ENCODE data around the gene ALDH1L2. TPM values are rescaled to one million over a fixed set of nuclear protein-coding genes. Genes with fewer than 3 reads are reported as not detected.

Gene ALDH1L2
- total RNA-seq, 6 donors from 2014 or later = 1.2 to 11.6 (median 2.9) TPM

DNA sequence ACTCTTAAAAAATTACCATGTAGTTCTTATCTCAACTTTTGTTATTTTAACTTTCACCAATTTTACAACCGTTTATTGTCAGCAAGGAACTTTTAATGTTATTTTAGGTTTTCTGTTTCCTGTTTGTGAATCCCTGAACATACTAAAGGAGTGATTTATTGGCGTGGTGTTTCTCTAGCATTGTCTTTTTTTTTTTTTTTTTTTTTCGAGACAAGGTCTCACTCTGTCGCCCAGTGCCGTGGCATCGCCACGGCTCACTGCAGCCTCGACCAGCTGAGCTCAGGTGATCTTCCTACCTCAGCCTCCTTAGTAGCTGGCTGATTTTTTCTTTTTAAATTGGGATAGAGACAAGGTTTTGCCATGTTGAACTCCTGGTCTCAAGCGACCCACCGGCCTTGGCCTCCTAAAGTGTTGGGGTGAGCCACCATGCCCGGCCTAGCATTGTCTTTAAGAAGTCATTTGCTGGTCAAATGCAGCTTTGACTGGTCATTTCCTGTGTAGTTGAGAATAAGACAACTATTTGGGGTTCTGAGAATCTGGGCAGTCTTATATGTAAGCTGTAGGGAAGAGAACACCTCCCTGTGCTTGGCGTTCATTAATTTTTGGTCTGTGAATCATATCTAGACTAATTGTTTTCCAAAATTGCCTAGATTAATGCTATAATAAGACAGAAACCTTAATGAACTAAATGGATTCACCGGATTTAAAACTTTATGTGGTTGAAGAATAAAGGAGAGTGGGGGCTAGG lies 25.4 kb upstream of the ALDH1L2 start:
- ATAC-seq (ENCODE audit: low FRiP score in 2 of 2) = no peak
- TF ChIP-seq EP300 (IDR thresholded peaks at IDR 0.05) (no peak), CTCF (IDR thresholded peaks at IDR 0.05) (no peak), POLR2AphosphoS5 (IDR thresholded peaks at IDR 0.05) (no peak), POLR2A (IDR thresholded peaks at IDR 0.05) (no peak)
- DNase-seq = peak in 1 of 2 donors; percentile 34

DNA sequence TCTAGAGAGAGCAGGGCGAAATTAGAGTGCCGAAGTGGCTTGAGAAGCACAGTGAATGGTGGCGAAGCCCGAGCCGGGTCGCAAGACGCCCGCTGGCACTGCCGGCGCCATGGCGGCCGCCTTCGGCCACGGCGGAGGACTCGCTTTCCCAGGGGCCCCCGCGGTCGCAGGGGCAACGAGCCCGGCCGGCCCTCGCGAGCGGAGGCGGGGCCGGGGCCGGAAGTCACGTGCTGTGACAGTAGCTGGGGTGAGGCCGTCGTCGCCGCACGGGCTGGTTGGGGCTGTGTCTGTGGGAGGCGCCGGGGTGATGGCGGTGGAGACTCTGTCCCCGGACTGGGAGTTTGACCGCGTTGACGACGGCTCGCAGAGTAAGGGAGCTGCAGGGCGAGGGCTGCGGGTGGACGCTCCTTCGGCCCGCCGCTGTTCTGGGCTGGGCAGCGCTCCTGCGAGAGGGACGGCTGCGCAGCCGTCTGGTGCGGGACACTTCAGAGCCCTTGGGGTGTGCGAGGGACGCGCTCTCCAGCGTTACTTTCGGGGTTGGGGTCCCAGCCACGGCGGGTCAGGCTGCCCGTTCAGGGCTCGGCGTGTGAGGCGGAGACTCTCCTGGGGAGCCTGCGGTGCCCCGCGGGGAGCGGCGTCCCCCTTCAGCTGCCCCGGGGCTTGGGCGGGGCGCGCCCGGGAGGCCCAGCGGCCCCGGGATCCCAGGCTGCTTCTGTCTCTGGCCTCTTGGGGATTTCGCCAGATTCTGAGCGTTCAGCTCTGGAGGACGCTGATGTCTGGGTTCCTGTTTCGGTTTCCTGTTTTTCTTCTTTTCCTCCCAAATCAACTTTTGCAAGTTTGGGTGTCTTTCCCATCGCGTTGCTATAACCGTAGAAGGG lies 23.5 kb upstream of the ALDH1L2 start, which contains the start of gene WASHC4:
Gene WASHC4, plus strand, starts transcription at position 238 of the 878 bp plus-strand sequence. Its CDS starts 70 bp downstream, at position 308.
- H3K4me3 ChIP-seq = peak within 1 kb of the TSS; percentile 86 to 97 (median 88)
- peak; percentile 97 to 99 for TF ChIP-seq POLR2AphosphoS5 (IDR thresholded peaks at IDR 0.05)
- peak in 1 of 4 donors; percentile 76 for TF ChIP-seq EP300 (IDR thresholded peaks at IDR 0.05)
- TF ChIP-seq CTCF (IDR thresholded peaks at IDR 0.05) = peak in 4 of 6 experiments; percentile 6 to 46 (median 30)
- TF ChIP-seq POLR2A (IDR thresholded peaks at IDR 0.05) = peak in 3 of 4 donors; percentile 94 to 99 (median 96)
- peak; percentile 96 to 99 for DNase-seq
- no peaks in the 10 kb centered on the region for H3K27me3 ChIP-seq
- H3K9me3 ChIP-seq = no peaks in the 10 kb centered on the region
- WGBS, 2 donors = 0% methylated on average over 28 to 44 of the region's 85 CpGs
- peak; percentile 99 to 100 for ATAC-seq (ENCODE audit: low FRiP score in 2 of 2)
- peaks cover 26 to 45% (median 29%) of the 10 kb centered on the region in 4 donors for H3K4me1 ChIP-seq
- peaks cover 0 to 13% (median 3%) of the 10 kb centered on the region in 4 donors for H3K36me3 ChIP-seq
- peak within 1 kb of the TSS; percentile 95 to 98 (median 98) for H3K27ac ChIP-seq

More for the DNA sequence above, 25.4 kb upstream of the ALDH1L2 start:
- peaks cover 0 to 21% (median 3%) of the 10 kb centered on the region in 4 donors for H3K36me3 ChIP-seq
- H3K9me3 ChIP-seq = no peaks in the 10 kb centered on the region
- H3K4me1 ChIP-seq = peaks cover 26 to 50% (median 31%) of the 10 kb centered on the region in 4 donors
- peak overlapping the region in 3 of 4 donors; percentile 86 to 97 (median 88) for H3K4me3 ChIP-seq
- WGBS, 2 donors = 33 to 40% methylated on average over 13 of the region's 13 CpGs
- H3K27me3 ChIP-seq = no peaks in the 10 kb centered on the region
- peak overlapping the region; percentile 6 to 97 (median 62) for H3K27ac ChIP-seq

DNA sequence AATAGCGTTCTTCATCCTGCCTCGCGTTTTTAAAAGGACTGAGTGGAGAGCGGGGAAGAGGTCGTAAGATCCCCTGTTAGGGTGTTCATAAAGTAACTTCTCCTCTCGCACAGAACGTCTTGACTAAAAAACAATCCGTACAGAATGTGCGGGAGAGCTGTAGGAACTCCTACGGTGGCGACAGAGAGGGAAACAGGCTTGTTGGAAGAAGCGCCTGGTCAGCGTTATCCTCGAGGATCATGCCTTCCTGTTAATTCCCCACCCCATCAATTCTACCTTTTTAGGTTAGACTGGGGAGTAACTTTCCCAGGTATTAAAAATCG lies 22.9 kb upstream of the ALDH1L2 start:
- peak overlapping the region; percentile 73 to 97 (median 87) for H3K4me3 ChIP-seq
- no peak for DNase-seq
- no peaks in the 10 kb centered on the region for H3K9me3 ChIP-seq
- peaks cover 0 to 7% (median 2%) of the 10 kb centered on the region in 4 donors for H3K36me3 ChIP-seq
- H3K4me1 ChIP-seq = peaks cover 24 to 40% (median 28%) of the 10 kb centered on the region in 4 donors
- no peak for TF ChIP-seq EP300 (IDR thresholded peaks at IDR 0.05)
- no peak for TF ChIP-seq POLR2AphosphoS5 (IDR thresholded peaks at IDR 0.05)
- ATAC-seq (ENCODE audit: low FRiP score in 2 of 2) = peak; percentile 20 to 74
- peak overlapping the region; percentile 95 to 98 (median 98) for H3K27ac ChIP-seq
- H3K27me3 ChIP-seq = no peaks in the 10 kb centered on the region
- WGBS, 2 donors = 0 to 1% methylated on average over 15 of the region's 15 CpGs

DNA sequence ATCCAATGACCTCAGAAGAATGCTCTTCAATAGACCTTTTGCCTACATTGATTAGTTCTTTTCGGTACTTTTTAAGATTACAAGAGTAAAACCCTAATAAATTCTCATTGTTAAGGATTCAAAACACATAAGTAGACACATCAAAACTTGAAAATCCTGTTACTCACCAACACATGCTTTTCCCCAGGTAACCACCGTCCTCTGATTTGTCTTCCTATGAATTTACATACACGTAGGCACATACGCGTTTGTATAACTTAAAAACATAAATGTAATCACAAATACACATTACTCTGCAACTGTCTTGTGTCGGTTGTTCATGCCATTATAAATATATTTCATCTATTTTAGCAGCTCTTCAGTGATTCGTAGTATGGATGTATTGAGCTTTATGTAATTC lies 22.4 kb upstream of the ALDH1L2 start:
- ATAC-seq (ENCODE audit: low FRiP score in 2 of 2) = no peak
- Histone ChIP-seq H3K4me1 (peaks cover 19 to 36% (median 28%) of the 10 kb centered on the region in 4 donors), H3K27ac (peak overlapping the region in 1 of 4 donors; percentile 95), H3K27me3 (no peaks in the 10 kb centered on the region), H3K9me3 (no peaks in the 10 kb centered on the region), H3K4me3 (peak overlapping the region in 3 of 4 donors; percentile 86 to 97 (median 88)), H3K36me3 (peaks cover 0 to 1% (median 0%) of the 10 kb centered on the region in 4 donors)
- TF ChIP-seq POLR2AphosphoS5 (IDR thresholded peaks at IDR 0.05) (no peak), CTCF (IDR thresholded peaks at IDR 0.05) (no peak), POLR2A (IDR thresholded peaks at IDR 0.05) (no peak), EP300 (IDR thresholded peaks at IDR 0.05) (no peak)
- no peak for DNase-seq
- 43 to 50% methylated on average over 7 of the region's 7 CpGs for WGBS, 2 donors

DNA sequence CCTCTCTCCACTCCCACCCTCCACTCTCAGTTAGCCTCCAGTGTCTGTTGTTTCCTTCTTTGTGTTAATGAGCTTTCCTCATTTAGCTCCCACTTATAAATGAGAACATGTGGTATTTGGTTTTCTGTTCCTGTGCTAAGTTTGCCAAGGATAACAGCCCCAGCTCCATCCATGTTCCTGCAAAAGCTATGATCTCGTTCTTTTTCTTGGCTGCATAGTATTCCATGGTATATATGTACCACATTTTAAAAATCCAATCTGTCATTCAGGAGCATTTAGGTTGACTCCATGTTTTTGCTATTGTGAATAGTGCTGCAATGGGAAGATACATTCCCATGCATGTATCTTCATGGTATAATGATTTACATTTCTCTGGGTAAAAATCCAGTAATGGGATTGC lies 20.5 kb upstream of the ALDH1L2 start:
- Histone ChIP-seq H3K4me3 (no peak overlapping the region), H3K9me3 (no peaks in the 10 kb centered on the region), H3K27ac (no peak overlapping the region), H3K36me3 (no peaks in the 10 kb centered on the region), H3K27me3 (no peaks in the 10 kb centered on the region), H3K4me1 (peaks cover 3 to 18% (median 14%) of the 10 kb centered on the region in 4 donors)
- ATAC-seq (ENCODE audit: low FRiP score in 2 of 2) = no peak
- TF ChIP-seq EP300 (IDR thresholded peaks at IDR 0.05) (no peak), POLR2A (IDR thresholded peaks at IDR 0.05) (no peak), CTCF (IDR thresholded peaks at IDR 0.05) (no peak), POLR2AphosphoS5 (IDR thresholded peaks at IDR 0.05) (no peak)
- no peak for DNase-seq
- WGBS, 2 donors = 78 to 94% methylated on average over 1 of the region's 1 CpG

All from upper lobe of left lung (tissue), 6 donors.